Thoracic aorta (tissue), 2 donors: ENCODE results near the gene WRNIP1. TPM values are rescaled to one million over a fixed set of nuclear protein-coding genes. Genes with fewer than 3 reads are reported as not detected.

Experiments
- ATAC-seq: fragments of 150-250 bp; one replicate; pipeline ENCODE4 v1.8.0; 2017; ENCODE audit warnings: low read depth; ENCODE audit not compliant: insufficient number of reproducible peaks, low FRiP score
- DNase-seq: peaks from one replicate; pipeline ENCODE4 v3.0.0-alpha.2; 2020; ENCODE audit warnings: low spot score
- H3K27ac ChIP-seq, 2 donors: fragments of 200-600 bp; sonication (generic); 1 replicate in 1 of 2; 2 replicates in 1 of 2; pipeline ENCODE4 v1.5.1; 2016; ENCODE audit warnings: mild to moderate bottlenecking in 2 of 2, moderate library complexity in 2 of 2
- H3K27me3 ChIP-seq: fragments of 200-600 bp; sonication (generic); replicated peaks from 2 replicates; pipeline ENCODE4 v1.6.0; 2016; ENCODE audit warnings: mild to moderate bottlenecking; ENCODE audit not compliant: insufficient read depth
- H3K36me3 ChIP-seq: fragments of 200-600 bp; sonication (generic); one replicate; pipeline ENCODE4 v1.5.1; 2016
- H3K4me1 ChIP-seq, 2 donors: fragments of 200-600 bp; sonication (generic); 1 replicate in 1 of 2; 2 replicates in 1 of 2; pipeline versions ENCODE4 v1.5.1 to v1.6.0; 2016; ENCODE audit warnings: low read depth in 2 of 2, mild to moderate bottlenecking in 1 of 2; ENCODE audit not compliant: control insufficient read depth in 1 of 2
- H3K4me3 ChIP-seq: fragments of 200-600 bp; sonication (generic); 2 replicates; pipeline ENCODE4 v1.5.1; 2016; ENCODE audit warnings: mild to moderate bottlenecking
- H3K9me3 ChIP-seq: fragments of 200-600 bp; sonication (generic); 2 replicates; pipeline ENCODE4 v1.5.1; 2016
- total RNA-seq, 2 donors: library from RNA; depleted of rRNA; stranded (reverse); fragments of >200 nt; gene quantifications; one replicate each; pipeline versions ENCODE4 v1.1.0 to v1.2.3, GENCODE V29; 2016
- TF ChIP-seq, protein P1 (sequence below): fragments of 200-600 bp; sonication (generic); IDR thresholded peaks from one replicate; pipeline ENCODE4 v1.5.1; 2019; ENCODE audit warnings: antibody characterized with exemption

Gene WRNIP1
- total RNA-seq, 2 donors from 2014 or later = 87.8 to 93.3 TPM

DNA sequence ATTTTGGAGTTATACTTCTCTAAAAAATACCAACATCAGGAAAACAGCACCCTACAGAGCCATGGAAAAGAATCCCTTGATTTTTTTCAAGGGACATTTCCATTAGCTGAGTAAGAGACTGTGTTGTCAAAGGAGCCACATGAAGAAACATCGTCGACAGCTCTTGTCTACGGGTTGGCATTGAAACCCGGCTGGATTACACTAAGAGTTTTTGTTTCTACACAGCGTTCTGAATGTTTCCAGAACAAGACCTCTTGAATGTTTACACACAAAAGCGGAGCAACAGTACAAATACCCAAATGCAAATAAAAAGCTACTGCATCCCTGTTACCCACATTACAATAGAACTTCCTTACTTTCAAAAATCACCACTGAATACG lies 12.1 kb upstream of the WRNIP1 start:
- DNase-seq (no peak), ATAC-seq (no peak)
- TF ChIP-seq, protein P1, sequence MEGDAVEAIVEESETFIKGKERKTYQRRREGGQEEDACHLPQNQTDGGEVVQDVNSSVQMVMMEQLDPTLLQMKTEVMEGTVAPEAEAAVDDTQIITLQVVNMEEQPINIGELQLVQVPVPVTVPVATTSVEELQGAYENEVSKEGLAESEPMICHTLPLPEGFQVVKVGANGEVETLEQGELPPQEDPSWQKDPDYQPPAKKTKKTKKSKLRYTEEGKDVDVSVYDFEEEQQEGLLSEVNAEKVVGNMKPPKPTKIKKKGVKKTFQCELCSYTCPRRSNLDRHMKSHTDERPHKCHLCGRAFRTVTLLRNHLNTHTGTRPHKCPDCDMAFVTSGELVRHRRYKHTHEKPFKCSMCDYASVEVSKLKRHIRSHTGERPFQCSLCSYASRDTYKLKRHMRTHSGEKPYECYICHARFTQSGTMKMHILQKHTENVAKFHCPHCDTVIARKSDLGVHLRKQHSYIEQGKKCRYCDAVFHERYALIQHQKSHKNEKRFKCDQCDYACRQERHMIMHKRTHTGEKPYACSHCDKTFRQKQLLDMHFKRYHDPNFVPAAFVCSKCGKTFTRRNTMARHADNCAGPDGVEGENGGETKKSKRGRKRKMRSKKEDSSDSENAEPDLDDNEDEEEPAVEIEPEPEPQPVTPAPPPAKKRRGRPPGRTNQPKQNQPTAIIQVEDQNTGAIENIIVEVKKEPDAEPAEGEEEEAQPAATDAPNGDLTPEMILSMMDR = no peak
- H3K9me3 ChIP-seq = no peaks in the 10 kb centered on the region
- no peak overlapping the region for H3K4me3 ChIP-seq
- H3K27me3 ChIP-seq = no peaks in the 10 kb centered on the region
- peaks cover 9 to 27% of the 10 kb centered on the region in 2 donors for H3K4me1 ChIP-seq
- H3K27ac ChIP-seq = no peak overlapping the region
- no peaks in the 10 kb centered on the region for H3K36me3 ChIP-seq

DNA sequence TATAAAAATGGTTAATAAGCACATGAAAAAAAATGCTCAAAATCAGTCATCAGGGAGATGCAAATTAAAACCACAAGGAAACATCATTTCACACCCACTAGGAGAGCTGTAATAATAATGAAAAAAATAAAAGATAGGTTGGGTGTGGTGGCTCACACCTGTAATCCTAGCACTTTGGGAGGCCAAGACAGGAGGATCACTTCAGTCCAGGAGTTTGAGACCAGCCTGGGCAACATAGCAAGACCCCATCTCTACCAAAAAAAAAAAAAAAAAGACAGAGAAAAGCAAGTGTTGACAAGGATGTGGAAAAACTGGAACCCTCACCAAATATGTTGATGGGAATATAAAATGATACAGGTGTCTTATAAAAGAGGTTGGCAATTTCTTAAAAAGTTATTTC lies 11.4 kb upstream of the WRNIP1 start:
- DNase-seq = no peak
- H3K9me3 ChIP-seq = no peaks in the 10 kb centered on the region
- H3K27me3 ChIP-seq = no peaks in the 10 kb centered on the region
- H3K36me3 ChIP-seq = no peaks in the 10 kb centered on the region
- no peak overlapping the region for H3K27ac ChIP-seq
- H3K4me1 ChIP-seq = peaks cover 9 to 20% of the 10 kb centered on the region in 2 donors
- TF ChIP-seq, protein P1 = no peak
- no peak for ATAC-seq
- no peak overlapping the region for H3K4me3 ChIP-seq

DNA sequence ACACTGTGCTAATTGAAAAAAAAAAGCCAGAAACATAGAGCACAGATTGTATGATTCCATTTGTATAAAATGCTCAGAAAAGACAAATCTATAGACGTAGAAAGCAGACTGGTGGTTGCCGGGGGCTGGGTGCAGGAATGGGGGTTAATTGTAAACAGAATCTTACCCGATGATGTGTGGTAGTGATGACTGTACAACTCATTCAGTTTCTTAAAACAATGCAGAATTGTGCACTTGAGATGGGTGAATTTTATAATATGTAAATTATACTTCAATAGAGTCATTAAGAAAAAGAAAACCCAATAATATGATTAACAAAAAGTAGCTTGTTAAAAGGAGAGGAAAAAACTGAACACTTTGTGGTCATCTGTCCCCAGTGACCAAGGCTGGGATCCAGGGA lies 10.8 kb upstream of the WRNIP1 start:
- ATAC-seq (no peak), DNase-seq (no peak)
- H3K27me3 ChIP-seq = no peaks in the 10 kb centered on the region
- peaks cover 9 to 14% of the 10 kb centered on the region in 2 donors for H3K4me1 ChIP-seq
- H3K9me3 ChIP-seq = no peaks in the 10 kb centered on the region
- TF ChIP-seq, protein P1 = no peak
- no peak overlapping the region for H3K27ac ChIP-seq
- H3K4me3 ChIP-seq = no peak overlapping the region
- H3K36me3 ChIP-seq = no peaks in the 10 kb centered on the region

DNA sequence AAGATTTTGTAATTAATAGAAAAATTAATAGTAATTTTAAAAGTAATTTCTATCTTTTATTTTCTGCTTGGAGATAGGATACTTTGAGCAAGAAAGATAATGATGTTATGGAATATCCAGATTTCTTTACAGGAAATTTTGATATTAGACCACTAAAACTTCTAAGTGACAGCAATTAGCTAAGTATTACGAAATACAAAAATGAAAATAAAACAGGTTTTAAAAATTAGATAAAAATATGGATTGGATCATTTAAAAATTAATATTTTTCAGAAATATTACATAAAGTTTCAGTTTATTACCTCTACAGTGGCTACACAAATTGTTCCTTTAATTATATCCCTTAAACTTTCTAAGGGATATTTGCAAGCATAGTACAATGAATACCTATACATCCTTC lies 10.3 kb upstream of the WRNIP1 start:
- TF ChIP-seq, protein P1 = no peak
- H3K9me3 ChIP-seq = no peaks in the 10 kb centered on the region
- peaks cover 9 to 10% of the 10 kb centered on the region in 2 donors for H3K4me1 ChIP-seq
- H3K27me3 ChIP-seq = no peaks in the 10 kb centered on the region
- no peaks in the 10 kb centered on the region for H3K36me3 ChIP-seq
- H3K27ac ChIP-seq = no peak overlapping the region
- ATAC-seq (no peak), DNase-seq (no peak)
- H3K4me3 ChIP-seq = no peak overlapping the region

DNA sequence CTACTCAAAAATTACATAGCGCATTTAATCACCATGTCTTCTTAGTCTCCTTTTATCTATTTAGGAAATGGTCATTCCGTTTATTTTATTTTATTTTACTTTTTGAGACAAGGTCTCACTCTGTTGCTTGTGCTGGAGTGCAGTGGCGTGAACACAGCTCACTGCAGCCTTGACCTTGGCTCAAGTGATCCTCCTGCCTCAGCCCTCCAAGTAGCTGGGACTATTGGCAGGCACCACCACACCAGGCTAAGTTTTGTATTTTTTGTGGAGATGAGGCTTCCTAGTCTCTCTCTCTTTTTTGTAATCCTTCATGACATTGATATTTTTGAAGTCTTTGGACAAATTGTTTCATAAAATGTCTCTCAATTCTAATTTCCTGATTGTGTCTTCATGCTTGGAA lies 9.7 kb upstream of the WRNIP1 start:
- no peaks in the 10 kb centered on the region for H3K27me3 ChIP-seq
- DNase-seq (no peak), ATAC-seq (no peak)
- H3K36me3 ChIP-seq = no peaks in the 10 kb centered on the region
- peaks cover 9 to 10% of the 10 kb centered on the region in 2 donors for H3K4me1 ChIP-seq
- no peaks in the 10 kb centered on the region for H3K9me3 ChIP-seq
- H3K4me3 ChIP-seq = no peak overlapping the region
- TF ChIP-seq, protein P1 = no peak
- no peak overlapping the region for H3K27ac ChIP-seq
